ENCODE results near the gene ZNF175.

Gene ZNF175

DNA sequence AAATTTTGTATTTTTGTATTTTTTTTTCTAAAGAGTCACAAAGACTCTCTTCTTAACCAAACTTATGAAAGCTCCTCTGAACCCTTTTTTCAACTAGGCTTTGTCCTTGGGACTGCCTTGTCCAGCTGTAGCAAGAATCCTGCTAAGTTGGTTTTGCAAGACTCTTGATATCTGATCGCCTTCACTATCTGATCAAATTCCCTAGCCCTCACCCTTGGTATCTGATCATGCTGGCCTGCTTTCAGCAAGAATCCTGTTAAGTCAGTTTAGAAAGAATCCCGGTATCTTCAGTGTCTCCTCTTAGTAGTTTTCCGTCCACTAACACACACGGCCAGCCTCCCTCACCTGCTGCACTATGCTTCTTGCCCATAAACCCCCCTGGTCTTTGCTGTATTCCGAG is 61.0 kb downstream of the ZNF175 start:
- no peak for DNase-seq (ENCODE audit: low read depth)

DNA sequence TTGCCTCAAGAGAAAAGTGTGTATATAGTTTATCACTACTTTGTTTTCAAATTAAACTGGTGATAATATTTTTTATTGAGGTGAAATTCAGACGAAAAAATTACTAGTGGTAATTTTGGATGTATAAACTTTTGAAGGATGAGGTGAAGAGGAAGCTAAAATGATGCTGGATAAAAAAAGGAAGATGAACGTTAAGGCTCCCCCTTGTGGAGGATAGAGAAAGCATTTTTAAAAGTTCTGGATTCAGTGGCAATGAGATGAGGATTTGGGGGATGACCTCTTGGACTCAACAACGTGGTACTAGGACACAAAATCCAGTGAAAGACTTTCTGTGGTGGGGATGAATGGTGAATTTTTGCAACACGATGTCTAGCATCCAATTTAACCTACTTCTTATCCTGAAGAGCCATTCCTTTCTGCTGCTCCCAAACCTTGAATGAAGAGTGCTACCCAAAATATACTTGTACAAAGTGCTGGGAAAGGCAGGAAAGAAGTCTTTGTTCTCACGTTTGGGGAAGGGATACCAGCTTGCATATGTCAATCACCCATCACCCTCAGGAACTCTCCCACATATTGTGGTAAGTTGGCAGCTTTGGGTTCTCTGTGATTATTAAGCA is 66.4 kb downstream of the ZNF175 start:
- no peak for DNase-seq (ENCODE audit: low read depth)

DNA sequence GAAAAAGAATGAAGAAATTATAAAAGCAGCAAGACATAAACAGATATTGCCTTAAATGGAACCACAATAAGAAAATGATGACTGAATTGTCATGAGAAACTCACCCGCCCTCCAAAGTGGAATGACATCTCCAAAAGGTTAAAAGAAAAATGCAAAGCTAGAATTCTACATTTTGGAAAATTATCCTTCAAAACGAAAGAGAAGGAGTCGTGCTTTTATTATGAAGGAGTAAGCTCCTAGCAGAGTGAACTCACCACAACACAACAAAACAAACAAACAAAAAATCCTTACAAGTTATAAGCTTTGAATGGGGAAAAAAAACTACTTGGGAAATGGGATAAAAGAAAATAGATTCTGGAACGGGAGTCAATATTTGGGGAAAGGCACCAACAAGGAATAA is 68.8 kb downstream of the ZNF175 start:
- no peak for DNase-seq (ENCODE audit: low read depth)

DNA sequence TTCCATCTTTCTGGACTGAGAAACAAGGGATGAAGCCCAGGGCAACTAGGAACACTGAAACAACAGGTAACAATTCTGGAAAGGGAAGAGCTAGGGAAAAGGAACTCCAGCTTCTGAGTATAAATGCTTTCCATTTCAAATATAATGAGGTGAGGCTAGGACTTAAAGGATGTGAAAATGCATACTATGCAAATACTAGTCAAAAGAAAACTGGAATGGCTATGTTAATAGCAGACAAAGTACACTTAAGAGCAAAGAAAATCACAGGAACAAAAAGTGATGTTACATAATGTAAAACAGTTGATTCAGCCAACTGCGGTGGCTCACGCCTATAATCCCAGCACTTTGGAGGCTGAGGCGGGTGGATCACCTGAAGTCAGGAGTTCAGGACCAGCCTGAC is 69.3 kb downstream of the ZNF175 start:
- DNase-seq (ENCODE audit: low read depth): no peak

DNA sequence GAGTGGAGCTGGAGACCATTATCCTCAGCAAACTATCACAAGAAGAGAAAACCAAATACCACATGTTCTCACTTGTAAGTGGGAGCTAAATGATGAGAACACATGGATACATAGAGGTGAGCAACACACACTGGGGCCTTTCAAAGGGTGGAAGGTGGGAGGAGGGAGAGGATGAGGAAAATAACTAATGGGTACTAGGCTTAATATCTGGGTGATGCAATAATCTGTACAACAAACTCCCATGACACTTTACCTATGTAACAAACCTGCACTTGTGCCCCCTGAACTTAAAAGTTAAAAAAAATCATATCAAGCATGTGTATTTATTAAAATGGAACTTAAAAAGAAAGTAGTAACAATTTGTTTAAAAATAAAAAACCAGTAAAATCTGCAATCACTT is 70.6 kb downstream of the ZNF175 start:
- no peak for DNase-seq (ENCODE audit: low read depth)
